ENCODE measurements around the gene APBB3.
"Not testable (repeated sequence)": the region's sequence is repeated elsewhere in the genome, so short reads cannot be mapped to it uniquely, and the experiment has no call there.

APBB3 gene

GRCh38 chr5:140564196-140565023, at the start of gene APBB3, which contains the start of gene SLC35A4:
Gene APBB3 (minus strand): TSS chr5:140564598. CDS start chr5:140564245, 353 bp downstream.
Gene SLC35A4 (plus strand): TSS chr5:140564828. CDS start chr5:140567170, 2,342 bp downstream.
- DNase-seq: peak; percentile 99

DNA sequence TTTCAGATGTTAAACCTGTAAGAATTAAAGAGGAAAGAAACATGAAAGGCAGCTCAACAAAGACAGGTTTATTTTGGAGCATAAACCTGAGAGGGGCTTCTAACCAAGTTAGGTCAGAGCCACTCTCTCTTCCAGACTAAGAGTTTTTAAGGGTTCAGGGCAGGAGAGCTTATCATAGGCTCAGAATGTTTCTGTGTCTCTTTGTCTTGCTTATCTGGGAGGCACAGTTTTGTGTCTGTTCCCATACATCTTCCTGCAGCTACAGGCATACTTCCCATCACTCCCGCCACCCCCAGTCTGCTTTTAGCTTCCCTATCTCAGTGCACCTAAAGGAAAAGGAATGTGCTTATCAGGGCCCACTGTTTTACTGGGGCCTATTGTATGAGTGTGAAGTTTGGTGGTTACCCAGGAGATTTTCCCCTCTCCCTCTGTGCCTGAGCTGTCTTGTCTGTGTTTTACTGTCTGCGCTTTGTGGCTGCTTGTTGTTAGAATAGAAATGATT, 46.7 kb upstream of the APBB3 start:
- DNase-seq: peak; percentile 34

DNA sequence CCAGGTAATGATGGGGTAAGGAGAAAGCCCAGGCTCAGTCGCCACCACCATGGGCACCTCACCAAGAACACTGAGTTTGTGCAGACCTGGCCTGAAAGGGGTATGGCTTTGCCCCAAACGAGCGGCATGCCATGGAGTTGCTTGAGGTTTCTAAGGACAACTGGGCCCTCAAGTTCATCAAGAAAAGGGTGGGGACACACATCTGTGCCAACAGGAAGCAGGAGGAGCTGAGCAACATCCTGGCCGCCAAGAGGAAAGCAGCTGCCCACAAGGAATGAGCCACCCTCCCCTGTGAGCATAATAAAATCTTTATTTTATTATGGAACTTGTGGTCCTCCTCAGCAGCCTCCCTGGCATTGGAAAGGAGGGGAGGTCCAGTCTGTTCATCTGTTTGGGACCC, 44.7 kb upstream of the APBB3 start:
- DNase-seq: peak; percentile 57

GRCh38 chr5:140608722-140609121, 44.3 kb upstream of the APBB3 start:
- no peak for DNase-seq

DNA sequence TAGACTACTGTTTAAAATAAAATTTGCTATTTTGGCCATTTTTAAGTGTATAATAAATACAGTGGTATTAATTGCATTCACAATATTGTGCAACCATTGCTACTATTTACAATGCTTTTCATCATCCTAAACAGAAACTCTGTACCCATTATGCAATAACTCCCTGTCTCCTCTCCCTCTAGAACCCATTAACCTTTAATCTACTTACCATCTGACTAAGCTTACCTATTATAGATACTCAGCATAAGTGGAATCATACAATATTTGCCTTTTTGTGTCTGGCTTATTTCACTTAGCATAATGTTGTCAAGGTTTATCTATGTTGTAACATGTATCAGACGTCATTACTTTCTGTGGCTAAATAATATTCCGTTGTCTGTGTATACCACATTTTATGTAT, 42.6 kb upstream of the APBB3 start:
- DNase-seq: no peak

- no peak for DNase-seq
Observed at GRCh38 chr5:140605879-140606278, 41.5 kb upstream of the APBB3 start.

DNA sequence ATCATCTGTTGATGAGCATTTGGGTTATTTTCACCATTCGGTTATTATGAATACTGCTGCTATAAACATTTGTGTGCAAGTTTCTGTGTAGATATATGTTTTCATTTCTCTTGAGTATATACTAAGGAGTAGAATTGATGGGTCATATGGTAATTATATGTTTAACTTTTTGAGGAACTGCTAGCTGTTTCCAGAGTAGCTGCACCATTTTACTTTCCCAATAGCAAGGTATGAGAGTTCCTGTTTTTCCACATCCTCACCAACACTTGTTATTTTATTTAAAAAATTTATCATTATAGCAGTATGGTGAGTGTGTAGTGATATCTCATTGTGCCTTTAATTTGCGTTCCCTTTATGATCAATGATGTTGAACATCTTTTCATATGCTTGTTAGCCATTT, 39.3 kb upstream of the APBB3 start:
- no peak for DNase-seq

- DNase-seq: not testable (repeated sequence)
Observed at GRCh38 chr5:140603446-140603698, 39.0 kb upstream of the APBB3 start.

DNA sequence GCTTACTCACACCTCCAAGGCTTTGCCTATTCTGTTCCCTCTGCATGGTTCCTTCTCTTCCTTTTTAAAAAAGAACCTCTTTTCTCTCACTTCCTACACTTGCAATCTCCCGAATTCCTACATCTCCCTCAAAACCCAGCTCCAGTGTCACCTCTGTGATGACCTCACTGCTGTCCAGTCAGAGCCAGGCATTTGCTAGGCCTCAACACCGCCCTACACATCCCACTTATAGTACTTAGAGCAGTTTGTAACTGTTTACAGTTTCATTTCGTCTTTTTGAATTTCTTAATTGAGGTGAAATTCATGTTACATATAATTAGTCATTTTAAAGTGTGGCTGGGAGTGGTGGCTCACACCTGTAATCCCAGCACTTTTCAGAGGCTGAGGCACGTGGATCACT, 37.7 kb upstream of the APBB3 start:
- DNase-seq: peak; percentile 7

- DNase-seq: no peak
Observed at GRCh38 chr5:140600096-140600495, 35.7 kb upstream of the APBB3 start.

DNA sequence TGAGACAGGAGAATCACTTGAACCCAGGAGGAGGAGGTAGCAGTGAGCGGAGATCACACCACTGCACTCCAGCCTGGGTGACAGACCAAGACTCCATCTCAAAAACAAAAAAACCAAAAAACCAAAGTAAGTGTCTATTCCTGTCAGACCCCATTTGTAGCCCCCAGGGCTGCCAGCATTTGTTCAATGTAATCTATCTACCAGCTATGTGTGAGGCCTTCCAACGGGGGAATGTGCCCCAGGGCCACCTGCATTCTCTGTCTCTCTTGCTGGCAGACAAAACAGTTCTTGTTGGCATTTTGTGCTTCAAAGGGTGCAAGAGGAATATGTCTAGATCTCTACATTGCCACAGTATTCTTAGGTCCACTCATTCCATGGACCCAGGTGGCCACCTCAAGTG, 34.4 kb upstream of the APBB3 start:
- no peak for DNase-seq

- DNase-seq: no peak
Observed at GRCh38 chr5:140596321-140596741, 31.9 kb upstream of the APBB3 start.

DNA sequence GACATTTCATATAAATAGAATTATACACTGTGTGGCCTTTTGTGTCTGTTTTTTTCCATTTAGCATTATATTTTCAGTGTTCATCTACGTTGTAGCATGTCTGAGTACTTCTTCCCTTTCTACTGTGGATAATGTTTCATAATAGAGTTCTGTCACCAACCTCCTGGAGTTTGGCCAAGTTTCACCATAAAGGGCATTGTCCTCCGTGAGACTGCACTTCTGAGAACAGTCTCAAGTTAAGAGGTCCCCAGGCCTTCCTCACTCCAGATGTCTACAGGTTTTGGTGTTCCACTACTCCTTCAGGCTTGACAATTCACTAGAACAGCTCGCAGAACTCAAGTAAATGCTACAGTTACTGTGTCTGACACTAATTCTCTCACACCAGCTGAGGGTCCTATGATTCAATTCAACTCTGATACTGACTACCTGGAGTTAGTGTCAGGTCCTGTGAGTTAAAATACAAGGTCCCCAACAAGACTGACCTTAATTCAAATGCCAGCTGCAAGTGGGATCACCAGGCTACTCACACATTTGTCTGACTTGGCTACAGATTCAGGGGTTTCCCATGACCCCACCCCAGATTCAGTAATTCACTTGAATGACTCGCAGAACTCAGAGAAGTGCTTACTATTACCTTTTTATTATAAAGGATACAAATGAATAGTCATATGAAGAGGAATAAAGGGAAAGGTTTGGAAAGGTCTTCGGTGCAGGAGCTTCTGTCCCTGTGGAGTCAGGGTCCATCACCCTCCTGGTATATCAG, 31.3 kb upstream of the APBB3 start:
- peak; percentile 36 for DNase-seq

GRCh38 chr5:140594169-140594568, 29.8 kb upstream of the APBB3 start:
- DNase-seq: no peak

- not testable (repeated sequence) for DNase-seq
Observed at GRCh38 chr5:140593070-140593469, 28.7 kb upstream of the APBB3 start.

DNA sequence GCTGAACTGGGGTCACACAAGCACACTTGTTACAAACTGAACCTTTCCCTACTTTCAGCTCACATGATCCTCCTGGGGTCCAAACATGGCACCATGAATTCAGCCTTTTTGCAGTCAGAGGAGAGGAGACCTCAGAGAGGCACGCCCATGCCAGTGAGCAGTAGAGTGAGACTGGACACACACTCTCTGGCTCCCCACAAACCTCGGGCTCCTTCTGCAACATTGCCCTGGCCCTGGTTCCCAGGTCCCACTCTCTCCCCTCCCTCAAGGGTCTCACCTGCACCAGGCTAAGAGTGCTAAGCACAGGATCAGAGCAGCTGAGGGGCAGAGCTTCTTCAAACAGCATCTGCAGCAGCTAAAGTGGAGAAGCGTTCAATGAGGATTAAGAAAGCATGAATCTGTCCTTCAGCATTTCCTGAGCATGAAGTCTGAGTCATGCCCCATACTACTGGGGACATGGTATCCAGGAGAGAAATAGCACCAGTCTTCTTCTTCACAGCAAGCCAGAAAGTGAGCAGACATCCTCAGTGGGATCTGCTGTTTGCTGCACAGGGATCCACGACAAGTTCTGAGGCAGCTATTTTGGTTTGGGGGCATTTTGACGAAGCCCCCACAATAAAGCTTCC, 27.5 kb upstream of the APBB3 start:
- DNase-seq: no peak

DNA sequence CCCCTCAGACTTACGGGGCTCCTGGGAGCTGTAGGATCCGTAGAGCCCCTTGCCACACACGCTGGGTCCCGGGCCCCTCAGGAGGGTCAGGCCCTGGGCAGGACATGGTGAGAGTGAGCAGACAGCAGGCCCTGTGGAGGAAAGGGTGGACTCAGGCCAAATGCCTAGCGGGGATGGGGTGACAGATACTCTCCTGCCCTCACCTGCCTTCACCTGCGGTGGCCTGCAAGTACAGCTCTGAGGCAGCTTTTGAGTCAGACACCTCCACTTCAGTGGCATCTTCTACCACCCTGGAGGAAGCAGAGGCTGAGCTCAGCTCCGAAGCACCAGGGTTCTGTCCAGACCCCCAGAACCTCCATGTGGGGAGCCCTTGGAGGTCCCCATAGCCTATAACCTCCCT, 26.5 kb upstream of the APBB3 start:
- no peak for DNase-seq

GRCh38 chr5:140588311-140589070, 24.1 kb upstream of the APBB3 start:
- no peak for DNase-seq

DNA sequence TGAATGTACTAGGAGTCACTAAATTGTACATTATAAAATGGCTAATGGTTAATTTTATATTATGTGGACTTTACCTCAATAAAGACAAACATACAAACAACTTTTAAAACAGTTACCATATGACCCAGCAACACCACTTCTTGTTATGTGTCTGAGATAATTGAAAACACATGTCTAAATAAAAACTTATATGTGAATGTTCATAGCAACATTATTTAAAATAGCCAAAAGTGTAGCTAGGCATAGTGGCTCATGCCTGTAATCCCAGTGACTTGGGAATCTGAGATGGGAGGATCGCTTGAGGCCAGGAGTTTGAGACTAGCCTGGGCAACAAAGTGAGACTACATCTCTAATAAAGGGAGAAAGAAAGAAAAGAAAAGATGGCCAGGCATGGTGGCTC, 23.1 kb upstream of the APBB3 start:
- DNase-seq: no peak

DNA sequence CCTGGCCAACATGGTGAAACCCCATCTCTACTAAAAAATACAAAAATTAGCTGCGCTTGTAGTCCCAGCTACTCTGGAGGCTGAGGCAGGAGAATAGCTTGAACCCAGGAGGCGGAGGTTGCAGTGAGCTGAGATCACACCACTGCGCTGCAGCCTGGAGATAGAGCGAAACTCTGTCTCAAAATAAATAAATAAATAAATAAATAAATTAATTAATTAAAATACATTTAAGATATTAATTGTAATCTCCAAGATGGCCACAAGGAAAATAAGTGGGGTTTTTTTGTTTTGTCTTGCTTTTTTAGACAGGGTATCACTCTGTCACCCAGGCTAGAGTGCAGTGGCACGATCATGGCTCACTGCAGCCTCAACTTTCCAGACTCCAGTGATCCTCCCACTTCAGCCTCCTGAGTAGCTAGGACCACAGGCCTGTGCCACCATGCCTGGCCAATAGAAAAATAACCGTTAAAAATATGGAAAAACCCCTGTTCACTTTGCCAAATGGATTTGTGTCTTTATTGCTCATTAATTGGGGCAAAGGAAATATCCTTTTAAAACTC, 14.9 kb upstream of the APBB3 start:
- DNase-seq: not testable (repeated sequence)

DNA sequence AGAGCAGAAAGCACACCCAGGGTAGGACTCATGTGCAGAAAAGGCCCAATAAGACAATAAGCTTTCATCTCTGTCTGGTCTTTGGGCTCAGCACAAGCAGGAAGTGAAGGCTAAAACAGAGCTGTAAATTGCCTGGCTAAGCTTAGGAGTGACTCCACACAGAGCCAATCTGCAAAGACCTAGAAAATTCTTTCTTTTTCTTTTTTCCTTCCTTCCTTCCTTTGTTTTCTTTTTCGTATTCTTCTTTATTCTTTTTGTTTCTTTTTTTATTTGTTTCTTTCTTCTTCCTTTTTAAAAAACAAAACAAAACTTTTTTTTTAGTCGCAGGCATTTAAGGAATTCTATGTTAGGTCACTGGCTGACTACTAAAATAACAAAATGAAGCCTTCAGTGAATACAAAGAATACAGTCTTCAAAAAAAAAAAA, 12.4 kb upstream of the APBB3 start:
- DNase-seq: no peak

- DNase-seq: peak; percentile 56
Observed at GRCh38 chr5:140575309-140575708, 10.9 kb upstream of the APBB3 start.

DNA sequence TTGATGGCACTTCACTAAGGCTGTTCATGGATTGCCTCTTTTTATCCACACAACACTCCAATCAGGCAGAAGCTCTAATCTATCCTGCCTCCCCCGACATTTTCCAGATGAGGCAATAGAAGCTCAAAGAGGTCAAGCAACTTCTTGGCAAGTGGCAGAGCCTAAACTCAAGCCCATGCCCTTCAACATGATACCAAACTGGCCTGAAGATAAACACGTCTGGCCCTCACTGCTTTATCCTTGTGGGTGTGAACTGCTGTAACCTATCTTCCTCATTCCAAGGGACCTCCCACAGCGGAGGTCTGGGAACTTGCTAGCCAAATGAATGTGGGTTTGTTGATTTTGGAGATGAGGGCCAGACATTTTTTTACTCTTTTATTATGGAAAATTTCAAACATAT, 9.8 kb upstream of the APBB3 start:
- DNase-seq: no peak

Measured in CD4-positive, alpha-beta T cell treated with Interferon gamma for 1 hour (primary cell).